Cardiac fibroblast (primary cell): ENCODE results near the gene DHX30.
"Not testable (repeated sequence)": the region's sequence is repeated elsewhere in the genome, so short reads cannot be mapped to it uniquely, and the experiment has no call there.

Experiments used
- DNase-seq, 2 donors: peaks; one replicate each; pipeline versions ENCODE4 v3.0.0 to v3.0.0-alpha.2; 2010; ENCODE audit warnings: low read depth in 2 of 2
- H3K4me3 ChIP-seq, 2 donors: replicated peaks in 1 of 2; 1 replicate in 1 of 2; 2 replicates in 1 of 2; pipeline ENCODE4 v1.5.1; 2011; ENCODE audit warnings: low read depth in 2 of 2, low read length in 2 of 2, mild to moderate bottlenecking in 2 of 2, moderate library complexity in 1 of 2
- CTCF ChIP-seq: IDR thresholded peaks from one replicate; pipeline ENCODE4 v1.5.1; 2011; ENCODE audit warnings: low read depth, mild to moderate bottlenecking, low read length, inconsistent platforms

The DHX30 gene

GRCh38 chr3:47813551-47814177 is 10.7 kb downstream of the DHX30 start:
- no peak overlapping the region for H3K4me3 ChIP-seq
- no peak for TF ChIP-seq CTCF
- no peak for DNase-seq

- no peak for TF ChIP-seq CTCF
- no peak for DNase-seq
- H3K4me3 ChIP-seq: no peak overlapping the region
Measured at GRCh38 chr3:47817609-47818008, 14.7 kb downstream of the DHX30 start.

- H3K4me3 ChIP-seq: peak overlapping the region; percentile 85 to 93
- peak; percentile 35 for TF ChIP-seq CTCF
Measured at GRCh38 chr3:47824541-47825473, 21.9 kb downstream of the DHX30 start.

GRCh38 chr3:47825590-47825989 is 22.7 kb downstream of the DHX30 start:
- TF ChIP-seq CTCF: no peak
- DNase-seq: no peak
- peak overlapping the region; percentile 85 to 93 for H3K4me3 ChIP-seq

More at GRCh38 chr3:47824541-47825473, 21.9 kb downstream of the DHX30 start:
- DNase-seq: peak; percentile 80 to 91

- H3K4me3 ChIP-seq, DNase-seq: not testable (repeated sequence)
Measured at GRCh38 chr3:47829482-47829881, 26.5 kb downstream of the DHX30 start.

- H3K4me3 ChIP-seq: no peak overlapping the region
- DNase-seq: no peak
- TF ChIP-seq CTCF: no peak
Measured at GRCh38 chr3:47836986-47837385, 34.0 kb downstream of the DHX30 start.

GRCh38 chr3:47838503-47838902 is 35.6 kb downstream of the DHX30 start:
- no peak overlapping the region for H3K4me3 ChIP-seq
- DNase-seq: no peak
- TF ChIP-seq CTCF: no peak
